NCI-H510A (cell line): Measurements from ENCODE around the gene UGT1A4.

Source experiments
- DNase-seq: peaks from one replicate; lab custom pipeline; 2025; lab: John Stamatoyannopoulos, UW

UGT1A4 gene

DNA sequence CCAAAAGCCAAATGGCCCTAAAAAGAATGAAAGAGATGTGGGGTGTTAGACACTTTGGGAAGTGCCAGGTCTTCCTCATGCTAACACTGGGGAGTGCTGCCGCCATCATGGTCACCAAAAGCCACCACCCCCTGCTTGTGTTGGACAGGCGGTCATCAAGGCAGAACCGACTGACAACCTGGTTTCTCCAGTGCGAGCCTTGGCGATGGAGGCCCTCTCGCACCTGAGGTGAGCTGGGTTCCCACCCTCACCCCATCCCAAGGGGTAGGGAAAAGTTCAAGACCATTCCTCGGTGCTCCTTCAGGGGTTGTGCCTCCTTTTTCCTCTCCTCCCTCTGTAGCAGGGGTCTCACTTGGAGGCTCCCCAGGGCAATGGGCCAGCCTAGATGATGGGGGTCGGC, 93.2 kb downstream of the UGT1A4 start:
- DNase-seq = no peak

DNA sequence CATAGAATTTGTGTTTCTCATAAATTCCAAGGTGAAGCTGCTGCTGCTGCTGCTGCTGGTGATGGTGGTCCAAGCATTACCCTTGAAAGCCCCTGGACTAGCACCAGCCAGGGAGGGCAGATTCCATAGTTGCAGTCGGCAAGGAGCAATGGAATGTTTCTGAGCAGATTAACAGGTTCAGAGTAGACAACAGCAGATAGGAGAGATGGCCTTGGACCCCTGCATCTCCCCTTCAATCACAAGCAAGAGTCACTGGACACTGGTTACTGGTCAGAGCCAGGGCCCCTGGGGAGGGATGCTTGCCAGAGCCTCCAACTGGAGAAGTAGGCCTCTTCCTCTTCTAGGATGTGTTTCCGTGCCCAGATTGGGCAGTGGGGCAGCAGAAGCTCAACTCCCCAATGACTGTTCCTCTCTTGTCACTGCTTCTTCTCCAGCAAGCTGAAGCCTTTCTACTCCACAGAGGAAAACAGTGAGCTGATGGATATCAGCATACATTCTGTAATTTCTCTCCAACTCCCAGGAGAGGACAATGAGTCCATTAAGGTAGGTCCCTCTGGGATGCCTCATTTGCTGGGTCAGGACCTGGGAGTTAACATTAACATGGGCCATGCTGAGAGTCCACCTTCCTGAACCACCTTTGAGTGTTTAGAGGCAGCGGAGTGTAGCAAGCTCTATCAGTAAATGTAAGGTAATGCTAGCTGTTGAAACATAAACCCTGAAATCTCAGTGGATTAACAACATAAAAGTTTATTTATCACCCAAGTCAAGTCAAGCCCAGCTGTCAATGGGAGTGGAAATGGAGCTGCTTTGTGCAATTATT, 94.9 kb downstream of the UGT1A4 start:
- no peak for DNase-seq

DNA sequence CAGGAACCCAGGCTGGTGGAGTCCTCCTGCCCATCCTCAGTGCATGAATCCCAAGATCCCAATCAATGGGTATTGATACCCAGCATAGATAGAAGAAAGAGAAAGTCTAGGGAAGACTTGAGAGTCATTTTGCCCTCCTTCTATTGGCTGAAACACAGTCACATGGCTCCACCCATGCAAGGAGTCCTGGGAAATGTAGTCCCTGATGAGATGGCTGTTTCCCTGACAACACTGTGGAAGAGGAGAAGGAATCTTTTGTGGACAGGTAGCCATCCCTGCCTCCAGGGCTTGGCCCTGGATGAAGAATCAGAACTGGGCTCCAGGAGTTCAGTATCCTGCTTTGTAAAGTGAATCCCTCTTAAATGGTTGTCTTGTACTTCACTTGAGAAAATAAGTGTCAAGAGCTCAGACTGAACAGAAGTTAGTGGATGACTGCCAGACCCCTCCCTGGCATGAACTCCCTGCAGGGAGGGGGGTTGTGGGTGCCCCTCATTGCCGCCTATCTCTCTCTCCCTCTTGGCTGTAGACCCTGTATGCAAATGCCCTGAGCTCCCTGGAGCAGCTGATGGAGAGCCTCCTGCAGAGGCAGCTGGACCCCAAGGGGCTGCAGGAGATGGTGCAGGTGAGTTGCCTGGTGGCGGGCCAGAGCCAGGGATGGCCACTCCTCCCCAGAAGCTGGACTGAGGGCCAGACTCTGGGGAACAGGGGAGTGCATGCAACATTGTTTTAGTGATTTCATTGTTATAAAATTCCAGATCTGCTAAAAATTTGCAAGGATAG, 95.7 kb downstream of the UGT1A4 start:
- no peak for DNase-seq

DNA sequence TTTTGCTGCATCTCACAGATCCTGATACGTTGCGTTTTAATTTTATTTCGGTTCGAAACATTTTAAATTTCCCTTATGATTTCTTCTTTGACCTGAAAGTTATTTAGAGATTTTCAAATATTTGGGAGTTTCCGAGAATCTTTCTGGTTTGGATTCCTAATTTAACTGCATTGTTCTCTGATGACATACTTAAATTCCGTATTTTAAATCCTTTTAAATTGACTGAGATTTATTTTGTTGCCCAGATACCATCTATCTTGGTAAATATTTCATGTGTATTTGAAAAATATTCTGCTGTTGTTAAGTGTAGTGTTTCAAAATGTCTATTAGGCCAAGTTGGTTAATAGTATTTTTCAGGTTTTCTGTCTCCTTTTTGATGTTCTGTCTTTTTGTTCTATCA, 97.3 kb downstream of the UGT1A4 start:
- no peak for DNase-seq

DNA sequence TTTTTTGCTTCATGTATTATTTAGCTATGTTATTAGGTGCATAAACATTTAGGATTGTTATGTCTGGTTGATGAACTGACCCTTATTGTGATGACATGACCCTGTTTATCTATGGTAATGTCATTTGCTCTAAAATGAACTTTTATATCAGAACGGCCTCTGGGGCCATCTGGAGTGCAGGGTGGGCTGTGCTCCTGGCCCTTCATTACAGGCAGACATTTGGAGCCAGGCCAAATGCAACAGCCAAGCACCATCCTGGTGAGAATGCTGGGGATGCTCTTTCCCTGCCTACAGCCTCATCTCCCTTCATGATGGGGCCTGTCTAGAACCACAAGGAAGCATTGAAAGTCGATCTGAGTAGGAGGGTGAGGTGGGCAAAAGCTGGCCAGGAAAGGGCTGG, 97.8 kb downstream of the UGT1A4 start:
- DNase-seq = no peak

DNA sequence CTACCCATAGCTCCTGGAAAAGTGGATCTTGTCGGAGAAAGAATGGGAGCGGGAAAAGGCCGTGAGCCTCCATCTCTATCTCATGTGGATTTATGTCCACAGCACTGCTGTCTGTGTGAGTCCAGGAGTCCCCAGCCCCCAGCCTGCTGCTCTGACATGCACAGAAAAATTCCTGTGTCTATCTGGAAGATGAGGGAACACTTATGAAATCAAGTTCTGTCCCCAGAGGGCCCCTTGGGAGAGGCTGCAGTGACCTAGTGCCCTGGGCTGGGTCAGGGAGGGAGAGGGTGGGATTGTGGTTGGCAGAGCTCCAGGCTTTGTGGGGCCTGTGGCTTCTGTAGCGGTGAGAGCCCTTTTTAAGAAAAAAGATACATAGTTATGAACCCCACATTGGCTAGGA, 98.2 kb downstream of the UGT1A4 start:
- no peak for DNase-seq

DNA sequence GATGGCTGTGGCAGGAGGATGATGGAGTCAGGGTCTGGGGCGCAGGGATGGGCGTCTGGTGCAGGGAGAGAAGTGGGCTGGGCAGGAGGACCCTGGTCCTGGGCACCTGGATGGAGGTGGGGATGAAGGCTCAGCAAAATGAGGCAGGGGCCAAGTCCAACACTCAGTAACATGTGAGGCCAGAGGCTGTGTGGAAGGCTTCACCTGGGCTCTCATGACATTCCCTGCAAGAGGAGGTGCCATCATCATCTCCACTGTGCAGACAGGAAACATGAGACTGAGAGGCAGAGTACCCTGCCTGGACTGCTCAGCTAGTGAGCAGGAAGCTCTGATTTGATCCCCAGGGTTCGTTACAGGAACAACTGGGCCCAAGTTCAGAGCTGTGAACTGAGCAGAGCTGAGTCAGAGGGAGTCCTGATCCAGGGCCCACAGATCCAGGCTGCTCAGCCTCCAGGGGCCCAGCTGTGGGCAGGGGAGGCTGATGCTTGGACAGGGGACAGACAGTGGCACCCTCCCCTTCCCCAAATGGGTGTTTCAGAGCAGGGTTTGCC, 98.9 kb downstream of the UGT1A4 start:
- no peak for DNase-seq

DNA sequence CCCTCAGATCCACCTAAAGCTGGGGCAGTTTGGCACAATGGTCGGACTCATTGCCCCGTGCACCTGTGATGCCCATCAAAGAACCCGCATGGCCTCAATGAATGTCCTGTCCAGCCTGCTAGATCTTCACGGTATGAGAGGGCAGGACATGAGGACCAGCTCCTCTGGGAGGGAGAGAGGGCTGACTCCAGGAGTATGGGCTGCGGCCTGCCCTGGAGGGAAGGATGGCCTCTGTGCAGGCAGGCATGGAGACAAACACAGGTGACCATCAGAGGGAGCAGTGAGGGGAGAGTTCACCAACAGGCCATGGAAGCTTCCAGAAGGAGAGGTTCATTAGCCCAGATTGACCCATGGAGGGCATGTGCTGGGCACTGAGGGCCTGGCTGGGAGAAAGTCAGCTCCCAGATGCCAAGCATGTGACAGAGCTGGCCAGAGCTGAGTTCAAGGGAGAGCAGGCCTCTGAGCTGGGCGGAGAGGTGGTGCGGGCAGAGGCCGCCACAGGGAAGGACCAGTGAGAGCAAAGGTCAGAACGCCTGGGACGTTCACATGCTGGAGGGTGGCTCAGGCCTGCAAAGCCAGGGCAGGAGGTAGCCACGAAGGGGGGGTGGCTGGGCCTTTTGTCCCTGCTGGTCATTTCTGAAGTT, 99.6 kb downstream of the UGT1A4 start:
- DNase-seq = no peak

DNA sequence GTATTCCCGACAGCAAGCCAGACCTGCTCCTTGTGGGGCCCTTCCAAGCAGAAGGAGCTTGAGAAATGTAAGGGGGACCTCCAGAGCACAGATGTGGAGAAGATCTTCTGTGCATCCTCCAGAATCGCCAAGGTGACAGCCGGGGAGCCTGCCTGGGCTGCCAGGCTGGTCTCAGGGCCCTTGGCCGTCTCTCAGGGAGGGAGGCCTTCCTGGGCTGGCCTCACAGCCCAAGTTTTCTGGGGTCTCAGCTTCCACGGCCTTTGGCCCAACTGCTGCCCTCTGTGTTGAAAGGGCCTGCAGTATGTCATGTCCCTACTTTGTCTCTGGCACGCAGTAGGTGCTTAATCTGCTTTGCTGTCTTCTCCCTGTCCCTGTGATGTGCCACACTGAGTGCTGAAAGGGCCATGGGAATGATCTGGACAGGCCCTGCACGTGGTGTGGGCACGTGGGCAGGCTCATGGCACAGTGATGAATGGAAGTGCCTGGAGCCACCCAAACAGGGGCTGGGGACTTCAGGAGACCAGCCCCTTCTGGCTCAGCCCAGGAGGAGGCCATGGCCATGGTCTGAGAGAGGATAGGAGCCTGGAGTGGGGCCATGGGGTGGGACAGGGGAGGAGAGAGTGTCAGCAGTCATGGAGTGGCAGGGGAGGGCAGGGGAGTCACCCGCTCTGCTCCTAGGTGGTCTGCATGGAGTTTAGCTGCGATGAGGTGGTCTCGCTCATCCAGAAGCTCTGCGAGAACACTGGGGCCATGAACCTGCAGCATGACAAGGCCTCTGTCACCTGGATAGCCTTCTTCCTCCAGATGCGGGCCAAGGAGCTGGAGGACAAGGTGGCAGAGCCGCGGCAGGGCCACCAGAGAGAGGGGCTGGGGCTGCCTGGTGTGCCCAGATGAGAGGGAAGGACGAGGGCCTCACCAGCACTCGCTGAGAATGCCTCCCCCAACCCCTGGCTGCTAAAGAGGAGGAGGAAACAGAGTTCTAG, 100.4 kb downstream of the UGT1A4 start:
- no peak for DNase-seq

DNA sequence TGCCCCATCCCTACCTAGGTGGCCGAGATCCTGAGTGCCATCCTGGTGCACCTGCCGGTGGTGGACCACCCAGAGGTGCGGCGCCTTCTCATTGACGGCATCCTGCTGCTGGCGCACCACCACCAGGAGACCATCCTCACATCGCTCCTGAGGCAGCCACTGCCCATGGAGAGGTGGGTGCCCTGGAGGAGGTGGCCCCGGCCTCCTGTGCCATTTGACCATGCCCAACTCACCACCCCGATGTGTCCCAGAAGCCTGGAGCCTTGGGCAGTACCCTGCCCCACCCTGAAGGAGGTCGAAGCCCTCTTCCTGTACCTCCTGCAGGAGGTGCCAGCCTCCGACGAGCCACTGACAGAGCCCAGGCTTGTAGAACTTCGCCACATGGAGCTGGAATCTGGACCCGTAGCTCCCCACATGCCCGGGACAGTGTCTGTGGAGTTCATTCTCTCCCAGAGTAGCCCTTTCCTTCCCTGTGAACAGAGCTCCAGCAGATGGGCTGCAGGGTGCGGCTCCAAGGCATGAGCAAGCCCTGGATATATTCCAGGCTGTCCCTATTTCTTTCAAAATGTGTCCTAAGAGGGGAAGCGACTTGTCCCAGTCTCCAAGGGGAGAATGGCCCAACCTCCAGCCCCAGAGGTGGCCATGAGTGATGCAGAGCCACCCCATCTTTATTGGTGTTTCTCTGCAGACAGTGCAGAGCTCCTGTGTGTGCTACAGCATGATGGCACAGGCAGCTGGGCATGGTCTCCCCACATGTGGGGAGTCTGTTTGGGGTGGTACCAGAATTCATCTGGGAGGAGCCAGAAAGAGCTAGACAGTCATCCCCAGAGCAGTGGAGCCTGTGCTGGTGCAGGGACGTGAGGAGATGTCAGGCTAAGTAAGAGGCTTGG, 101.6 kb downstream of the UGT1A4 start:
- DNase-seq = no peak

DNA sequence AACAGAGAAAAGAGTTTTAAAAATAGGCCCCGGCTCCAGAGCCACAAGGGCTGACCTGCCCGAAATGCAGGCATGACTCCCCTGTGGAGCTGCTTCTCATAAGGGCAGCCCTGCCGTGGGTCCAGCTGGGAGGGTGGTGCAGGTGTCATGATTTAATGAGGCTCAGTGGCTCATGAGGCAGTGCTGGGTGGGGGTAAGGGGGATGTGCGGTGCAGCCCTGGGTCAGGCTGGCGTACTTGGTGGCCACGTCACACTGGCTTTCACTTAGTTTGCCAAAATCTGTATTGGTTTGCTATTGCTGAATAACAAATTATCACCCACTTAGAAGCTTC, 102.2 kb downstream of the UGT1A4 start:
- DNase-seq = no peak

DNA sequence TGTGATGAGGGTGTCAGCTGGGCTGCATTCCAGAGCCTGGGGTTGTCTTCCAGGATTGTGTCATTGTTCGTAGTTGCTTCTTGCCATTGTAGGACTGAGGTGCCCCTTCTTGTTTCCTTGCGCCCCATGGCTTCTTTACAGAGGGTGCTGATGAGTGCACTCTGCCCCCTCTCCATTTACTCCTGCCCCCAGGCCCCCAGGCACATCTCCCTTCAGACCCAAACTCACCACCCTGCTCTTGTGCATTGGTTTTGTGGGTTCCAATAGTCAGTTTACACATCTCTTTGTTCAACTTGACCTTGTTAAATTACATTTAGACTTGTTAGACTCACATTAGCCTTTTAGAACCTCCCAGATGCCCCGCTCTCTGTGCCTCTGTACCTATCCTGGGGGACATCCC, 102.7 kb downstream of the UGT1A4 start:
- DNase-seq = no peak

DNA sequence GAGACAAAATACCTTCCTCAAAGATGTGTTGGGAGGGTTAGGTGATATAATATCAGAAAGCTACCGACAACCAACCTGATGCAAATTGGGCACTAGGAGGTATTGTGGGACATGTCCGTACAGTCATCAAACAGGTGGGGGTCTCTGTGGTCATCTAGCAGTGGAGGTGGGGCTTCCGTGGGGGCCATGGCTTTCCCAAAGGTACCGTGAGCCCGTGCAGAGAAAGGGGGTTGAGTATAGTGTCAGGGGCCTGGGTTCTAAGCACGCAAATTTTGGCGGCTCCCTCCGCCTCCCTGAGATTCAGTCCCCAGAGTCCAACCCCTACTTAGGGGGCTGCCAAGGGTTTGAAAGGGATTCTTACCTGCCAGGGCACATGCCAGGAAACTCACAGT, 103.2 kb downstream of the UGT1A4 start:
- no peak for DNase-seq

DNA sequence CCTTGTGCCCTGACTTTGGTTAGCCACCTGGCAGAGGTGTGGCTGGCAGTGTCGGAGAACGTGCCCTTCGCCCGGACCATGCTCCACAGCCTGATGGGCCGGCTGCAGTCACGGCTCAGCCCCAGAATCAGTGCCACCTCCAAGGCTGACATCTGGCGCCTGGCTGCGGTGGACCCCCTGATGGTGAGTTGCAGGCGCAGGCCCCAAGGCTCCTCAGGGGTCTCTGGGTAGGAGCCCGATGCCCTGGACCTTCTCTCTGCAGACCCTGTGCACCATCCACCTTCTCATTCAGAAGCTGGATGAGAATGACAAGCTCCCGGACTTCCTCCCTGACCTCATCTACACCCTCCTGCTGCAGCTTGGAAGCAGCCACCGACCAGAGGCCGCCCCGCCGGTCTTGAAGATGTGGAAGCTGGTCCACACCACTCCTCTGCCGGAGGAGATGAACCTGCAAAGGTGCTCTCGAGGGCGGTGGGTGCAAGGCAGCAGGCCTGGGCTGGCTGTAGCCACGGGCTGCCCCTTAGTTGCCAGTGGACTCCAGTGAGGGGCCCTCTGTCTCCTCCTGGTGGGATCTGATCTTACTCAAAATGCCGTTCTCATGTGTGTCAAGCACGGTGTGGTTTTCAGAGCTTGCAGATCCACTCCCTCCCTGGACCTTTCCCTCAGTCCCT, 103.7 kb downstream of the UGT1A4 start:
- no peak for DNase-seq
